ENCODE results near the gene TM9SF2. TPM values are rescaled to one million over a fixed set of nuclear protein-coding genes. Genes with fewer than 3 reads are reported as not detected.
"Not testable (repeated sequence)": the region's sequence is repeated elsewhere in the genome, so short reads cannot be mapped to it uniquely, and the experiment has no call there.

TM9SF2 gene
- 100 to 1,000 TPM; 174 to 234 (median 203) TPM for polyA plus RNA-seq (ENCODE audit: insufficient read length in 4 of 4)

- peak; percentile 94 to 97 (median 96) for DNase-seq (ENCODE audit: low read depth in 4 of 4, low spot score in 2 of 4)
Observed at GRCh38 chr13:99501184-99501847, at the start of gene TM9SF2. TM9SF2 (plus strand) TSS chr13:99501472; CDS start chr13:99501607, 135 bp downstream.

GRCh38 chr13:99454518-99455183 lies 46.6 kb upstream of the TM9SF2 start:
- DNase-seq (ENCODE audit: low read depth in 4 of 4, low spot score in 2 of 4) = no peak

- DNase-seq (ENCODE audit: low read depth in 4 of 4, low spot score in 2 of 4) = no peak
Observed at GRCh38 chr13:99459099-99459850, 42.0 kb upstream of the TM9SF2 start.

- not testable (repeated sequence) for DNase-seq (ENCODE audit: low read depth in 4 of 4, low spot score in 2 of 4)
Observed at GRCh38 chr13:99460802-99461201, 40.5 kb upstream of the TM9SF2 start.

GRCh38 chr13:99463646-99464397 lies 37.5 kb upstream of the TM9SF2 start:
- no peak for DNase-seq (ENCODE audit: low read depth in 4 of 4, low spot score in 2 of 4)

- no peak for DNase-seq (ENCODE audit: low read depth in 4 of 4, low spot score in 2 of 4)
Observed at GRCh38 chr13:99464441-99464949, 36.8 kb upstream of the TM9SF2 start.

- DNase-seq (ENCODE audit: low read depth in 4 of 4, low spot score in 2 of 4) = no peak
Observed at GRCh38 chr13:99465454-99465853, 35.8 kb upstream of the TM9SF2 start.

GRCh38 chr13:99467764-99468163 lies 33.5 kb upstream of the TM9SF2 start:
- DNase-seq (ENCODE audit: low read depth in 4 of 4, low spot score in 2 of 4) = no peak

- no peak for DNase-seq (ENCODE audit: low read depth in 4 of 4, low spot score in 2 of 4)
Observed at GRCh38 chr13:99469041-99469440, 32.2 kb upstream of the TM9SF2 start.

GRCh38 chr13:99470027-99470426 lies 31.2 kb upstream of the TM9SF2 start:
- DNase-seq (ENCODE audit: low read depth in 4 of 4, low spot score in 2 of 4) = no peak

- no peak for DNase-seq (ENCODE audit: low read depth in 4 of 4, low spot score in 2 of 4)
Observed at GRCh38 chr13:99471221-99472121, 29.8 kb upstream of the TM9SF2 start.

GRCh38 chr13:99472122-99472440 lies 29.2 kb upstream of the TM9SF2 start:
- DNase-seq (ENCODE audit: low read depth in 4 of 4, low spot score in 2 of 4) = no peak

GRCh38 chr13:99473515-99473914 lies 27.8 kb upstream of the TM9SF2 start:
- no peak for DNase-seq (ENCODE audit: low read depth in 4 of 4, low spot score in 2 of 4)

- no peak for DNase-seq (ENCODE audit: low read depth in 4 of 4, low spot score in 2 of 4)
Observed at GRCh38 chr13:99476648-99477047, 24.6 kb upstream of the TM9SF2 start.

- DNase-seq (ENCODE audit: low read depth in 4 of 4, low spot score in 2 of 4) = no peak
Observed at GRCh38 chr13:99477493-99477892, 23.8 kb upstream of the TM9SF2 start.

- DNase-seq (ENCODE audit: low read depth in 4 of 4, low spot score in 2 of 4) = no peak
Observed at GRCh38 chr13:99481366-99481765, 19.9 kb upstream of the TM9SF2 start.

GRCh38 chr13:99484473-99484872 lies 16.8 kb upstream of the TM9SF2 start:
- DNase-seq (ENCODE audit: low read depth in 4 of 4, low spot score in 2 of 4) = no peak

- DNase-seq (ENCODE audit: low read depth in 4 of 4, low spot score in 2 of 4) = no peak
Observed at GRCh38 chr13:99486996-99487395, 14.3 kb upstream of the TM9SF2 start.

GRCh38 chr13:99489028-99489427 lies 12.2 kb upstream of the TM9SF2 start:
- no peak for DNase-seq (ENCODE audit: low read depth in 4 of 4, low spot score in 2 of 4)

- not testable (repeated sequence) for DNase-seq (ENCODE audit: low read depth in 4 of 4, low spot score in 2 of 4)
Observed at GRCh38 chr13:99491750-99492149, 9.5 kb upstream of the TM9SF2 start.

Data from left renal cortex interstitium (tissue), 4 donors.